Measurements from ENCODE around the gene SSTR4. TPM values are rescaled to one million over a fixed set of nuclear protein-coding genes. Genes with fewer than 3 reads are reported as not detected.

The SSTR4 gene
- polyA plus RNA-seq, 4 donors: 0.16 TPM; not detected in 3

- H3K27ac ChIP-seq (ENCODE audit: low read depth in 1 of 3, low read length in 2 of 3): no peak overlapping the region
- H3K9me3 ChIP-seq (ENCODE audit: control insufficient read depth in 2 of 2, insufficient read depth in 1 of 2, low read depth in 1 of 2, low read length in 1 of 2): no peaks in the 10 kb centered on the region
- no peaks in the 10 kb centered on the region for H3K36me3 ChIP-seq (ENCODE audit: control insufficient read depth in 3 of 3, insufficient read depth in 2 of 3, low read depth in 1 of 3, low read length in 3 of 3)
- DNase-seq: no peak
- WGBS, 3 donors: 77 to 88% (median 77%) methylated on average over 3 of the region's 3 CpGs
- H3K27me3 ChIP-seq (ENCODE audit: control insufficient read depth in 3 of 3, insufficient read depth in 3 of 3, low read length in 3 of 3): no peaks in the 10 kb centered on the region
- FAIRE-seq: no peak
- no peak overlapping the region for H3K4me3 ChIP-seq (ENCODE audit: low read depth in 1 of 3, low read length in 3 of 3)
- H3K4me1 ChIP-seq (ENCODE audit: control insufficient read depth in 3 of 3, insufficient read depth in 2 of 3, low read depth in 1 of 3, low read length in 2 of 3): no peaks in the 10 kb centered on the region
These were observed 31.7 kb downstream of the SSTR4 start for GRCh38 chr20:23066772-23067171.

- 62 to 84% (median 79%) methylated on average over 1 of the region's 1 CpG for WGBS, 3 donors
- no peak overlapping the region for H3K27ac ChIP-seq (ENCODE audit: low read depth in 1 of 3, low read length in 2 of 3)
- DNase-seq (no peak), FAIRE-seq (no peak)
- no peak overlapping the region for H3K4me3 ChIP-seq (ENCODE audit: low read depth in 1 of 3, low read length in 3 of 3)
- no peaks in the 10 kb centered on the region for H3K36me3 ChIP-seq (ENCODE audit: control insufficient read depth in 3 of 3, insufficient read depth in 2 of 3, low read depth in 1 of 3, low read length in 3 of 3)
- H3K4me1 ChIP-seq (ENCODE audit: control insufficient read depth in 3 of 3, insufficient read depth in 2 of 3, low read depth in 1 of 3, low read length in 2 of 3): no peaks in the 10 kb centered on the region
- no peaks in the 10 kb centered on the region for H3K27me3 ChIP-seq (ENCODE audit: control insufficient read depth in 3 of 3, insufficient read depth in 3 of 3, low read length in 3 of 3)
- no peaks in the 10 kb centered on the region for H3K9me3 ChIP-seq (ENCODE audit: control insufficient read depth in 2 of 2, insufficient read depth in 1 of 2, low read depth in 1 of 2, low read length in 1 of 2)
These were observed 33.2 kb downstream of the SSTR4 start for GRCh38 chr20:23068283-23068682.

- Histone ChIP-seq H3K36me3 (ENCODE audit: control insufficient read depth in 3 of 3, insufficient read depth in 2 of 3, low read depth in 1 of 3, low read length in 3 of 3) (no peaks in the 10 kb centered on the region), H3K9me3 (ENCODE audit: control insufficient read depth in 2 of 2, insufficient read depth in 1 of 2, low read depth in 1 of 2, low read length in 1 of 2) (no peaks in the 10 kb centered on the region), H3K27ac (ENCODE audit: low read depth in 1 of 3, low read length in 2 of 3) (no peak overlapping the region), H3K27me3 (ENCODE audit: control insufficient read depth in 3 of 3, insufficient read depth in 3 of 3, low read length in 3 of 3) (no peaks in the 10 kb centered on the region), H3K4me1 (ENCODE audit: control insufficient read depth in 3 of 3, insufficient read depth in 2 of 3, low read depth in 1 of 3, low read length in 2 of 3) (no peaks in the 10 kb centered on the region), H3K4me3 (ENCODE audit: low read depth in 1 of 3, low read length in 3 of 3) (no peak overlapping the region)
- DNase-seq (no peak), FAIRE-seq (no peak)
- WGBS, 3 donors: 74 to 84% (median 75%) methylated on average over 2 of the region's 2 CpGs
These were observed 34.0 kb downstream of the SSTR4 start for GRCh38 chr20:23069108-23069507.

- H3K4me1 ChIP-seq (ENCODE audit: control insufficient read depth in 3 of 3, insufficient read depth in 2 of 3, low read depth in 1 of 3, low read length in 2 of 3): no peaks in the 10 kb centered on the region
- H3K27me3 ChIP-seq (ENCODE audit: control insufficient read depth in 3 of 3, insufficient read depth in 3 of 3, low read length in 3 of 3): no peaks in the 10 kb centered on the region
- no peak for DNase-seq
- WGBS, 3 donors: 64 to 81% (median 78%) methylated on average over 3 of the region's 3 CpGs
- FAIRE-seq: no peak
- H3K4me3 ChIP-seq (ENCODE audit: low read depth in 1 of 3, low read length in 3 of 3): no peak overlapping the region
- no peak overlapping the region for H3K27ac ChIP-seq (ENCODE audit: low read depth in 1 of 3, low read length in 2 of 3)
- H3K9me3 ChIP-seq (ENCODE audit: control insufficient read depth in 2 of 2, insufficient read depth in 1 of 2, low read depth in 1 of 2, low read length in 1 of 2): no peaks in the 10 kb centered on the region
- no peaks in the 10 kb centered on the region for H3K36me3 ChIP-seq (ENCODE audit: control insufficient read depth in 3 of 3, insufficient read depth in 2 of 3, low read depth in 1 of 3, low read length in 3 of 3)
These were observed 36.3 kb downstream of the SSTR4 start for GRCh38 chr20:23071398-23071797.

- H3K27ac ChIP-seq (ENCODE audit: low read depth in 1 of 3, low read length in 2 of 3): no peak overlapping the region
- H3K4me1 ChIP-seq (ENCODE audit: control insufficient read depth in 3 of 3, insufficient read depth in 2 of 3, low read depth in 1 of 3, low read length in 2 of 3): no peaks in the 10 kb centered on the region
- FAIRE-seq: no peak
- DNase-seq: no peak
- 63 to 68% (median 63%) methylated on average over 4 of the region's 4 CpGs for WGBS, 3 donors
- no peaks in the 10 kb centered on the region for H3K36me3 ChIP-seq (ENCODE audit: control insufficient read depth in 3 of 3, insufficient read depth in 2 of 3, low read depth in 1 of 3, low read length in 3 of 3)
- no peaks in the 10 kb centered on the region for H3K27me3 ChIP-seq (ENCODE audit: control insufficient read depth in 3 of 3, insufficient read depth in 3 of 3, low read length in 3 of 3)
- no peak overlapping the region for H3K4me3 ChIP-seq (ENCODE audit: low read depth in 1 of 3, low read length in 3 of 3)
- H3K9me3 ChIP-seq (ENCODE audit: control insufficient read depth in 2 of 2, insufficient read depth in 1 of 2, low read depth in 1 of 2, low read length in 1 of 2): no peaks in the 10 kb centered on the region
These were observed 36.9 kb downstream of the SSTR4 start for GRCh38 chr20:23071996-23072395.

- Histone ChIP-seq H3K4me3 (ENCODE audit: low read depth in 1 of 3, low read length in 3 of 3) (no peak overlapping the region), H3K4me1 (ENCODE audit: control insufficient read depth in 3 of 3, insufficient read depth in 2 of 3, low read depth in 1 of 3, low read length in 2 of 3) (no peaks in the 10 kb centered on the region), H3K36me3 (ENCODE audit: control insufficient read depth in 3 of 3, insufficient read depth in 2 of 3, low read depth in 1 of 3, low read length in 3 of 3) (no peaks in the 10 kb centered on the region), H3K27me3 (ENCODE audit: control insufficient read depth in 3 of 3, insufficient read depth in 3 of 3, low read length in 3 of 3) (no peaks in the 10 kb centered on the region), H3K27ac (ENCODE audit: low read depth in 1 of 3, low read length in 2 of 3) (no peak overlapping the region), H3K9me3 (ENCODE audit: control insufficient read depth in 2 of 2, insufficient read depth in 1 of 2, low read depth in 1 of 2, low read length in 1 of 2) (no peaks in the 10 kb centered on the region)
- FAIRE-seq (no peak), DNase-seq (no peak)
- 73 to 84% (median 78%) methylated on average over 11 of the region's 11 CpGs for WGBS, 3 donors
These were observed 37.9 kb downstream of the SSTR4 start for GRCh38 chr20:23072892-23073586.

GRCh38 chr20:23074052-23074451, 38.9 kb downstream of the SSTR4 start:
- Histone ChIP-seq H3K9me3 (ENCODE audit: control insufficient read depth in 2 of 2, insufficient read depth in 1 of 2, low read depth in 1 of 2, low read length in 1 of 2) (no peaks in the 10 kb centered on the region), H3K36me3 (ENCODE audit: control insufficient read depth in 3 of 3, insufficient read depth in 2 of 3, low read depth in 1 of 3, low read length in 3 of 3) (no peaks in the 10 kb centered on the region), H3K4me1 (ENCODE audit: control insufficient read depth in 3 of 3, insufficient read depth in 2 of 3, low read depth in 1 of 3, low read length in 2 of 3) (no peaks in the 10 kb centered on the region), H3K4me3 (ENCODE audit: low read depth in 1 of 3, low read length in 3 of 3) (no peak overlapping the region), H3K27ac (ENCODE audit: low read depth in 1 of 3, low read length in 2 of 3) (no peak overlapping the region), H3K27me3 (ENCODE audit: control insufficient read depth in 3 of 3, insufficient read depth in 3 of 3, low read length in 3 of 3) (no peaks in the 10 kb centered on the region)
- FAIRE-seq (no peak), DNase-seq (no peak)
- 77 to 88% (median 84%) methylated on average over 3 of the region's 3 CpGs for WGBS, 3 donors

GRCh38 chr20:23077277-23077676, 42.2 kb downstream of the SSTR4 start:
- FAIRE-seq (no peak), DNase-seq (no peak)
- no peaks in the 10 kb centered on the region for H3K36me3 ChIP-seq (ENCODE audit: control insufficient read depth in 3 of 3, insufficient read depth in 2 of 3, low read depth in 1 of 3, low read length in 3 of 3)
- no peaks in the 10 kb centered on the region for H3K27me3 ChIP-seq (ENCODE audit: control insufficient read depth in 3 of 3, insufficient read depth in 3 of 3, low read length in 3 of 3)
- WGBS, 3 donors: 82 to 92% (median 88%) methylated on average over 4 of the region's 4 CpGs
- no peak overlapping the region for H3K27ac ChIP-seq (ENCODE audit: low read depth in 1 of 3, low read length in 2 of 3)
- H3K4me1 ChIP-seq (ENCODE audit: control insufficient read depth in 3 of 3, insufficient read depth in 2 of 3, low read depth in 1 of 3, low read length in 2 of 3): no peaks in the 10 kb centered on the region
- H3K9me3 ChIP-seq (ENCODE audit: control insufficient read depth in 2 of 2, insufficient read depth in 1 of 2, low read depth in 1 of 2, low read length in 1 of 2): no peaks in the 10 kb centered on the region
- H3K4me3 ChIP-seq (ENCODE audit: low read depth in 1 of 3, low read length in 3 of 3): no peak overlapping the region

All from small intestine (tissue), 7 donors.